Stomach (tissue), 4 donors: ENCODE results near the gene KRT72.

ENCODE experiments used
- CTCF ChIP-seq, 7 experiments: fragments of 450-650 bp in 4 of 7; fragments of 200-600 bp in 3 of 7; sonication (generic) in 3 of 7; IDR thresholded peaks; one replicate each; pipeline ENCODE4 v1.5.1; 2016 to 2019; ENCODE audit warnings: antibody characterized with exemption in 7 of 7, control low read depth in 2 of 7, mild to moderate bottlenecking in 1 of 7
- POLR2A ChIP-seq, 4 donors: fragments of 450-650 bp; IDR thresholded peaks; one replicate each; pipeline ENCODE4 v1.6.1; 2016; ENCODE audit warnings: antibody characterized with exemption in 4 of 4, control low read depth in 2 of 4, mild to moderate bottlenecking in 1 of 4, moderate library complexity in 1 of 4
- POLR2AphosphoS5 ChIP-seq, 3 donors: sonication (generic); formaldehyde crosslinking; IDR thresholded peaks; one replicate each; pipeline ENCODE4 v1.6.1; 2016; ENCODE audit warnings: antibody characterized with exemption in 3 of 3

GRCh38 chr12:52636189-52636588, 34.9 kb upstream of the KRT72 start:
- TF ChIP-seq CTCF (IDR thresholded peaks at IDR 0.05) (no peak), POLR2AphosphoS5 (IDR thresholded peaks at IDR 0.05) (no peak), POLR2A (IDR thresholded peaks at IDR 0.05) (no peak)
